GM12875 (cell line): Measurements from ENCODE around the gene OTOF.

Experiments
- H3K4me3 ChIP-seq: one replicate; pipeline ENCODE4 v1.5.1; 2011; ENCODE audit warnings: low read depth, low read length, control low read depth
- TF ChIP-seq, protein P1 (sequence below): IDR thresholded peaks from 2 replicates; pipeline ENCODE4 v1.5.1; 2011; ENCODE audit warnings: low read depth, mild to moderate bottlenecking, control low read depth, inconsistent platforms, low read length, moderate library complexity, borderline replicate concordance; ENCODE audit not compliant: insufficient read depth

OTOF gene

GRCh38 chr2:26410764-26411243, 67.1 kb downstream of the OTOF start:
- TF ChIP-seq, protein P1, sequence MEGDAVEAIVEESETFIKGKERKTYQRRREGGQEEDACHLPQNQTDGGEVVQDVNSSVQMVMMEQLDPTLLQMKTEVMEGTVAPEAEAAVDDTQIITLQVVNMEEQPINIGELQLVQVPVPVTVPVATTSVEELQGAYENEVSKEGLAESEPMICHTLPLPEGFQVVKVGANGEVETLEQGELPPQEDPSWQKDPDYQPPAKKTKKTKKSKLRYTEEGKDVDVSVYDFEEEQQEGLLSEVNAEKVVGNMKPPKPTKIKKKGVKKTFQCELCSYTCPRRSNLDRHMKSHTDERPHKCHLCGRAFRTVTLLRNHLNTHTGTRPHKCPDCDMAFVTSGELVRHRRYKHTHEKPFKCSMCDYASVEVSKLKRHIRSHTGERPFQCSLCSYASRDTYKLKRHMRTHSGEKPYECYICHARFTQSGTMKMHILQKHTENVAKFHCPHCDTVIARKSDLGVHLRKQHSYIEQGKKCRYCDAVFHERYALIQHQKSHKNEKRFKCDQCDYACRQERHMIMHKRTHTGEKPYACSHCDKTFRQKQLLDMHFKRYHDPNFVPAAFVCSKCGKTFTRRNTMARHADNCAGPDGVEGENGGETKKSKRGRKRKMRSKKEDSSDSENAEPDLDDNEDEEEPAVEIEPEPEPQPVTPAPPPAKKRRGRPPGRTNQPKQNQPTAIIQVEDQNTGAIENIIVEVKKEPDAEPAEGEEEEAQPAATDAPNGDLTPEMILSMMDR = no peak
- H3K4me3 ChIP-seq = no peak overlapping the region

GRCh38 chr2:26409785-26410184, 68.1 kb downstream of the OTOF start:
- TF ChIP-seq, protein P1 = no peak
- H3K4me3 ChIP-seq = no peak overlapping the region

DNA sequence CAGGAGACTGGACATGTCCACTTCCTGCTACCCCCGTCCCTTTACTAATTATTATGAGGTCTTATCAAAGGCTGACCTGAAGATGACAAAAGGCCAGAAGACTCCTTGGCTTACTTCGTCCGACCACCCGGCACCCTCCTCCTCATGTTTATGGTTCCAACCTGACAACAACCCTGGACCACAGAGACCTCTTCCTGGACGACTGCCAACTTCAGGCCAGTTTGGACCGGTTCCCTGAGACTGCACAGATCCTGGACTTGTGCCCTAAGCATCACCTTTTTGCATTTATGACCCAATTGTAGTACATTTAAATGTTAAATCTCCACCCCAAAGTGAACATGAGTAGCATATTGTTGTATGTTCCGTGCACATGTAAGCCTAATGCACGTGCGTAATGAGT, 70.4 kb downstream of the OTOF start:
- no peak overlapping the region for H3K4me3 ChIP-seq
- TF ChIP-seq, protein P1 = no peak
